ENCODE data around the gene NPAT. TPM values are rescaled to one million over a fixed set of nuclear protein-coding genes. Genes with fewer than 3 reads are reported as not detected.

NPAT gene
- total RNA-seq, 1 experiment from 2014 or later: 11.0 TPM

- no peak overlapping the region for H3K4me3 Mint-ChIP-seq (ENCODE audit: unreplicated experiment)
- H3K27me3 Mint-ChIP-seq (ENCODE audit: insufficient read depth, unreplicated experiment): no peaks in the 10 kb centered on the region
- DNase-seq (ENCODE audit: unreplicated experiment): no peak
- ChIA-PET POLR2A (interaction anchor here (0.7 to 3.7 kb wide), 23 partner anchors 8 to 1855 kb away, joined by 3 to 25 read pairs (median 5); partner anchors contain the start of genes ACAT1, CUL5 and DDX10), CTCF (interaction anchor here (1.0 kb wide), 1 partner anchor 45 kb away, joined by 3 read pairs; no protein-coding TSS in a partner anchor)
- peaks cover 40% of the 10 kb centered on the region for H3K4me1 Mint-ChIP-seq (ENCODE audit: insufficient read depth, unreplicated experiment)
- peaks cover 11% of the 10 kb centered on the region for H3K36me3 Mint-ChIP-seq (ENCODE audit: insufficient read depth, unreplicated experiment)
- BruUV-seq (replicated peaks): no TSS peak
- H3K27ac Mint-ChIP-seq (ENCODE audit: low read depth, unreplicated experiment): no peak overlapping the region
- intact Hi-C loops (cut with micrococcal nuclease): no loop called here
- no peak for TF ChIP-seq CTCF (IDR thresholded peaks at IDR 0.05; ENCODE audit: unreplicated experiment)
- no peaks in the 10 kb centered on the region for H3K9me3 Mint-ChIP-seq (ENCODE audit: unreplicated experiment)
Observed at GRCh38 chr11:108221371-108221770, 1.1 kb downstream of the NPAT start.

DNA sequence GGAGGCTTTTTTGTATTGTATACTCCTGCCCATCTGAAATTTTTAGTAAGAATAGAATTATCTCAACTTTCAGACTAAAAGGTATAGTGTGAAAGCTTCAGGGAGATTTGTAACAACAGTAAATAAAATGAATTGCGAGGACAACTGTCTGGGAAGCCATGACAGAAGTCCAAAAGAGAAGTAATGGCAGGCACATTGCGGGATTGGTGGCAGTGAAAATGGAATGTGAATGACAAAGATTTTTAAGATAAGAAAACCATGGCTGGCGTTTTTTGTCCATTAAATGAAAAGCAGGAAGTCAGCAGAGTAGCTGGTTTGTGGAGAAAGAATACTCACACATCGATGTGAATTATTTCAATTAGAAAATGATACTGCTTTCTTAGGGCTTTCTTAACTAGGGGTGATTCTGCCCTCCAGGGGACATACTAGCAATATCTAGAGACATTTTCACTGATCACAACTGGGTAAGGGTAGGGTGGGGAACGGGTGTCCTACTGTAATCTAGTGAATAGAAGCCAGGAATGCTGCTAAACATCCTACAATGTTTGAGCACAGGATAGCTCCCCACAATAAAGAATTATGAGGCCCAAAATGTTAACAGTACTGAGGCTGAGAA, 1.6 kb downstream of the NPAT start:
- ChIA-PET POLR2A (interaction anchor here (0.7 to 3.7 kb wide), 16 partner anchors 7 to 1855 kb away, joined by 3 to 25 read pairs (median 4); partner anchors contain the start of genes ACAT1 and CUL5), CTCF (interaction anchor here (0.8 to 1.0 kb wide), 2 partner anchors 44 to 97 kb away, joined by 3 read pairs; no protein-coding TSS in a partner anchor)
- H3K9me3 Mint-ChIP-seq (ENCODE audit: unreplicated experiment): no peaks in the 10 kb centered on the region
- DNase-seq (ENCODE audit: unreplicated experiment): peak; percentile 18
- intact Hi-C loops (cut with micrococcal nuclease): no loop called here
- TF ChIP-seq CTCF (IDR thresholded peaks at IDR 0.05; ENCODE audit: unreplicated experiment): no peak
- H3K4me3 Mint-ChIP-seq (ENCODE audit: unreplicated experiment): no peak overlapping the region
- peaks cover 11% of the 10 kb centered on the region for H3K36me3 Mint-ChIP-seq (ENCODE audit: insufficient read depth, unreplicated experiment)
- H3K27me3 Mint-ChIP-seq (ENCODE audit: insufficient read depth, unreplicated experiment): no peaks in the 10 kb centered on the region
- no peak overlapping the region for H3K27ac Mint-ChIP-seq (ENCODE audit: low read depth, unreplicated experiment)
- peaks cover 35% of the 10 kb centered on the region for H3K4me1 Mint-ChIP-seq (ENCODE audit: insufficient read depth, unreplicated experiment)
- BruUV-seq (replicated peaks): no TSS peak

DNA sequence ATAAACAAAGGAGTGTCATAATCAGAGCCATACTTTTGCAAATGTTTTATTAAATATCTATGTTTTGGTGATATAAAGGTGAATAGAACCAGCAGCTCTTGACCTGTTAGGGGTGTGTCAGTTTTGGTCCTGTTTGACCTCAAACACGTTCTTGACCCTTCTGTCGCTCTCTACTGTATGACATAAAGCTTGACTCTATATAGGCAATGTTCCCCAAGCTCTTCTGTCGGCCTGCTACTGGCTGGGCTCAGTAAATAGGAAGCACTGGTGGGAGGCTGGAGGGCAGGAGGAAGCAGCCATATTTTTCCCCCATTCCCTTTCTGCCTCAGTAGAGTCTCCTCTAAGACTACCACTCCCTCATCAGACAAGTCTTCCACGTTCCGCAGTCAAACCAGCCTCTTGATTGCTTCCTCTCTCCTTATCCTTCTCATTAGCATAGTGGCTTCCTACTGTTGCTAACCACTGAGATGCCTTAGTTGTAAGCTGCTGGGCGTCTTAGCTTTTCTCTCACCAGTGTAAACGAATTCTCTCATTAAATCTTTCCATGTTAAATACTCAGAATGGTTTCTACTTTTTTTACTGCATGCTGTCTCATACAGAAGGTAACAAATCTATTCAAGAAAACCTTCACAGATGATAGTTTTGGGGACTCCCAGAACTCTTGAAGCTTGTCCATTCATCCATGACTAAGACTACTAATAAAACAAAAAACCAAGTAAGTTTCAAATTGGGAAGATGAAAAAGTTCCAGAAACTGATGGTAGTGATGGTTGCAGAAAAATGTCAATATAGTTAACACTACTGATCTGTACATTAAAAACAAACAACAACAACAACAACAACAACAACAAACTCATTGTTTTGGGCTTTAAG, 3.3 kb downstream of the NPAT start:
- Mint-ChIP-seq H3K27me3 (ENCODE audit: insufficient read depth, unreplicated experiment) (no peaks in the 10 kb centered on the region), H3K4me1 (ENCODE audit: insufficient read depth, unreplicated experiment) (peaks cover 35% of the 10 kb centered on the region), H3K4me3 (ENCODE audit: unreplicated experiment) (no peak overlapping the region), H3K27ac (ENCODE audit: low read depth, unreplicated experiment) (no peak overlapping the region), H3K36me3 (ENCODE audit: insufficient read depth, unreplicated experiment) (peaks cover 9% of the 10 kb centered on the region), H3K9me3 (ENCODE audit: unreplicated experiment) (no peaks in the 10 kb centered on the region)
- POLR2A ChIA-PET: interaction anchor here (0.6 to 1.7 kb wide), 4 partner anchors 9 to 1737 kb away, joined by 4 to 8 read pairs (median 6); no protein-coding TSS in a partner anchor
- intact Hi-C loops (cut with micrococcal nuclease): no loop called here
- TF ChIP-seq CTCF (IDR thresholded peaks at IDR 0.05; ENCODE audit: unreplicated experiment): no peak
- CTCF ChIA-PET: interaction anchor here (0.6 kb wide), 1 partner anchor 24 kb away, joined by 3 read pairs; no protein-coding TSS in a partner anchor
- BruUV-seq (replicated peaks): no TSS peak
- DNase-seq (ENCODE audit: unreplicated experiment): no peak

DNA sequence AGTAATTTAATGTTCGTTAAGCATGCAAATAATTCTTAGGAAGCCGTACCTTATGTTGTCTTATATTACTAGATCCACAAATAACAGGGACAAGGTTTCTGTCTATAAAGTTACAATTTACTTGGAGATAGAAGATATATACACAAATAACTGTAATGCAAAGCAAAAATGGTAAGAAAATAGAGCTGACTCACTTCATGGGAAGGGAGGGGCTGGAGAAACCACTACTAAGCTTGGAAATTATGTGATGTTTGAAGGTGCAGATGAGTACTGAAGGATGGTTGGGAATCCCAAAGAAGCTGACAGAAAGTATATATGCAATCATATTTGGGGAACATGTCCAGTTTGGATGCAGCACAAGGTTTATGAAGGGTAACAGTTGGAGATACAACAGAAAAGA, 4.0 kb downstream of the NPAT start:
- ChIA-PET CTCF (interaction anchor here (0.6 kb wide), 1 partner anchor 24 kb away, joined by 3 read pairs; no protein-coding TSS in a partner anchor), POLR2A (interaction anchor here (1.2 to 1.7 kb wide), 3 partner anchors 8 to 430 kb away, joined by 5 to 8 read pairs (median 6); no protein-coding TSS in a partner anchor)
- Mint-ChIP-seq H3K4me1 (ENCODE audit: insufficient read depth, unreplicated experiment) (peaks cover 35% of the 10 kb centered on the region), H3K36me3 (ENCODE audit: insufficient read depth, unreplicated experiment) (peaks cover 16% of the 10 kb centered on the region), H3K27me3 (ENCODE audit: insufficient read depth, unreplicated experiment) (no peaks in the 10 kb centered on the region), H3K9me3 (ENCODE audit: unreplicated experiment) (no peaks in the 10 kb centered on the region), H3K27ac (ENCODE audit: low read depth, unreplicated experiment) (peak overlapping the region; percentile 57), H3K4me3 (ENCODE audit: unreplicated experiment) (no peak overlapping the region)
- intact Hi-C loops (cut with micrococcal nuclease): no loop called here
- no TSS peak for BruUV-seq (replicated peaks)
- DNase-seq (ENCODE audit: unreplicated experiment): no peak
- TF ChIP-seq CTCF (IDR thresholded peaks at IDR 0.05; ENCODE audit: unreplicated experiment): no peak
